ENCODE data around the gene MCU.

GRCh38 chr10:72694476-72695369 lies 2.8 kb downstream of the MCU start:
- TF ChIP-seq CTCF (IDR thresholded peaks at IDR 0.05) (peak; percentile 25), EZH2phosphoT487 (IDR thresholded peaks at IDR 0.05) (no peak)

All from neural progenitor cell (in vitro differentiated cells).